HG03378 (cell line): ENCODE results near the gene HSD17B11.
A peak's percentile ranks its signal among the peaks of the same experiment; 100 is the strongest.
"Not testable (repeated sequence)": the region's sequence is repeated elsewhere in the genome, so short reads cannot be mapped to it uniquely, and the experiment has no call there.

Source experiments
- ATAC-seq: cut with Tn5 transposase; IDR thresholded peaks from one replicate; pipeline ENCODE4 v1.9.1; 2021; ENCODE audit warnings: mild to moderate bottlenecking, moderate library complexity; ENCODE audit not compliant: unreplicated experiment

Gene HSD17B11

DNA sequence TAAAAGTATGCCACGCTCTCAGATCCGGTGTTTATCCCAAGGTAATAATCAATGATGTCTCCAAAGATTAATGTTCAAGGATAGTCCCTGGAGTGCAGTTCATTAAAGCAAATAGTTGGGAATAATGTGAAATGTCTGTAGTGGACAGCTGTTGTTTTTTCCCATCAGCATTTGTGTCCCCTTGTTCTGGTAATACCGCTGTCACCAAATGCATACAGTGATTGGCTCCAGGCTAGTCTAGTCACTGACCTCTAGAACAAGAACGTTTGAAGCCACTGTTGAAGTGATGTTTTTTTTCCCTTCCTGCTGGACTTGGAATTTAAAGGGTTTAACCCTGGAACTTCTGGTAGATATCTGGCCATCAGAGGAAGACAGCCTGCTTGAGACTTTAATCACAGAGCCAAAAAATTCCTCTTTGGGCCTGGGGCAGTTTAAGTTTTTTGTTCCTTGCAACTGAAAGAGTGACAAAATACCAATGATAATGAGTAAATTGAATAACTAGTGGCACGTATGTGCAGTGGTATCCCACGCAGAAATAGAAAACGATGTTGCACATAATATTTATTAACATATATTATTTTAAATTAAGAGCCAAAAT lies 30.6 kb downstream of the HSD17B11 start:
- ATAC-seq: no peak

DNA sequence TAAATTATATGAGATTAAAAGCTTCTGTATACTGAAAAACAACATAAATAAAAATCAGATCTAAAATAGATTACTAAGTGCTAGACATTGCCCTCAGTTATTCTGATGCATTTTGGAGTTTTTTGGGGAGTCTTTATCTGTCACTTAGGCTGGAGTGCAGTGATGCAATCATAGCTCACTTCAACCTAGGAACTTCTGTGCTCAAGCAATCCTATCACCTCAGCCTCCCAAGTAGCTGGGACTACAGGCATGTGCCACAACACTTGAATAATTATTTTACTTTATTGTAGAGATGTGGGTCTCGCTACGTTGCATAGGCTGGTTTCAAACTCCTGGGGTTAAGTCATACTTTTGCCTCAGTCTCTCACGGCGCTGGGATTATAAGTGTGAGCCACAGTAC lies 31.7 kb downstream of the HSD17B11 start:
- no peak for ATAC-seq

DNA sequence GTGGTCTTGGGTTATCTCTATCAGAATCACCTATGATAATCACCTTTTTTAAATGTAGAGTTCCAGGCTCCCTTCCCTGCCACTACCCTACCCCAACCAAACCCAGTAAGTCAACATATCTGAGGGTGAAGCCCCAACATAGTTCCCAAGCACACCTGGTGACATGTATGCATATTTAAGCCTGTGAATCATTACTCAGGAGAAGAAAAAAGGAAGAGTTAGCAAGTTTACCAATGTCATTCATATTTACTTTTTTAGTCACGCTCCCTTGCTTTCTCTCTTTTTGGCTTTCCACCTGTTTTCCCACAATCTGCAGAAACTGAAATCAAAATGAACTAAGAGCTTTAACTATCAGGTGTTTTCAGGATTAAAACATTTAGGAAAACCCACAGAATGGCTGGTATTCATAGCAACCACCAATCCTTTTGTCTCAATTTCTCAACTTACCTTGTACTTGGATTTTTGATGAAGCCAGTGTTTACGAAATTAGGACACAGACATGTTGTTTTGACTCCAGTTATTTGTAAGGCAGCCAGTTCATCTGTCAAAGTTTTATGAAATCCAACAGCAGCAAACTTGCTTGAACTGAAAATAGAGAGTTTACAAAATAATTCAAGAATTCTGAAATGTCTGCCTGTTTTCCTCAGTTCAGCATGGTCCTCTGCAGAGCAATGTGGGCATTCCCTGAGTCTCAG lies 34.0 kb downstream of the HSD17B11 start:
- ATAC-seq: no peak

DNA sequence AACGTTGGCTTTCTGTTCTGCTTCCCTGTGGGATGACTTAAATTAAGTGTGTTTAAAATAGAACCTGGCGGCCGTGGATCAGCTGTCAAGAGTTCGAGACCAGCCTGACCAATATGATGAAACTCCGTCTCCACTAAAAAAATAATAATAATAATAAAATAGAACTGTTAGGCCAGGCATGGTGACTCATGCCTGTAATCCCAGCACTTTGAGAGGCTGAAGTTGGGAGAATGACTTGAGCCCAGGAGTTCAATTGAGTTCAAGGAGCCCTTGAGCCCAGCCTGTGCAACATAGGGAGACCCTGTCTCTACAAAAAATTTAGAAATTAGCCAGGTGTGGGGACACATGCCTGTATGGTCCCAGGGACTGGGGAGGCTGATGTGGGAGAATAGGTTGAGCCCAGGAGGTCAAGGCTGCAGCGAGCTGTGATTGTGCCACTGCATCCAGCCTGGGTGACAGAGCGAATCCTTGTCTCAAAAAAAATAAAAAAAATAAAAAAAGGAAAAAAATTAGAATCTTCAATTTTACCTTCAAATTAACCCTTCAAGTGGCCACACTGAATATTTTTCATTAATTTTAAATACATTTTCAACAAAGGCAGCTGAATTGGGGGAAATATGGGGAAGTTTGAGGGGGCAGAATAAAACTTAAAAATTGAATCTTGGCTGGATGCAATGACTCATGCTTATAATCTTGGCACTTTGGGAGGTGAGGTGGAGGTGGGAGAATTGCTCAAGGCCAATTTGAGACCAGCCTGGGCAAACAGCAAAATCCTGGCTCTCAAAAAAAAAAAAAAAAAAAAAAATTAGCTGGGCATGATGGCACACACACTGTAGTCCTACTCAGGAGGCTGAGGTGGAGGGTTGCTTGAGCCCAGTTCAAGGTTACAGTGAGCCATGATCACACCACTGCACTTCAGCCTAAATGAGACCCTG lies 36.6 kb downstream of the HSD17B11 start:
- ATAC-seq: no peak

GRCh38 chr4:87353592-87353991 lies 37.4 kb downstream of the HSD17B11 start:
- ATAC-seq: peak; percentile 90

GRCh38 chr4:87345139-87345538 lies 45.8 kb downstream of the HSD17B11 start:
- ATAC-seq: no peak

- no peak for ATAC-seq
These were observed 48.1 kb downstream of the HSD17B11 start for GRCh38 chr4:87342872-87343271.

DNA sequence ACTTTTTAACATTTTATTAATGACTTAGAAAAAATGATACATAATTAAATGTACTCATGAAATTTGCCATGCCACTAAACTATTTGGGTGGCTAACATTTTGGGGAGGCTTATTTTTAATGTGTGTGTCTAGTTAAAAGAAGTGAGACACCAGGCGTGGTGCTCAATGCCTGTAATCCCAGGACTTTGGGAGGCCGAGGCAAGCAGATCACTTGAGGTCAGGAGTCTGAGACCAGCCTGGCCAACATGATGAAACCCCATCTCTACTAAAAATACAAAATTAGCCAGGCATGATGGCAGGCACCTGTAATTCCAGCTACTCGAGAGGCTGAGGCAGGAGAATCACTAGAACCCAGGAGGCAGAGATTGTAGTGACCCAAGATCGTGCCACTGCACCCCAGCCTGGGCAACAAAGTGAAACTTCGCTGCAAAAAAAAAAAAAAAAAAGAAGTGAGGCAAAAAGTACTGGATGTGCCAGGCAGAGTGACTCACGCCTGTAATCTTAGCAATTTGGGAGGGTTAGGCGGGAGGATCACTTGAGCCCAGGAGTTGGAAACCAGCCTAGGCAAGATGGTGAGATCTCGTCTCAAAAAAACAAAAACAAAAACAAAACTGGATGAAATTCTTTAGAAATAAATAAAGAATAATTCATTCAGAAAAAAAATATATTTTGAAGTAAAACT lies 48.9 kb downstream of the HSD17B11 start:
- not testable (repeated sequence) for ATAC-seq

GRCh38 chr4:87339440-87339839 lies 51.5 kb downstream of the HSD17B11 start:
- no peak for ATAC-seq

DNA sequence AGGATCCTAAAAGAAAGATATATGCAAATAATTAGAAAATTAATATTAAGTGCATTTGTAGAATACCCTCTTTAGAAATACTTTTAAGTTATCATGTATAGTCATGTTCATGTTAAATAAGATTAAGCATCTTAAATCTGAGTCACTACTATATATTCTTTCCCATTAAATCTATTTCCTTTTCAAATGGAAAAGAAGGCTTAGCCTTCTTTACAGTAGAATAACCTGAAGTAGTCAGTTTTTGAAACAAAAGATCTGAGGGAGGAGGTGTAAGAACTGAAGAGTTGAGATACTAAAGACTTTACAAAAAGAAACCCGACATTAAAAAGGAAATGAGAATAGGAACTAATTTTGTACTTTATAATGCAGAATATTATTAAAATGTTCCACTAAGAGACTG lies 53.6 kb downstream of the HSD17B11 start:
- no peak for ATAC-seq

- ATAC-seq: no peak
These were observed 57.7 kb downstream of the HSD17B11 start for GRCh38 chr4:87333267-87333666.

DNA sequence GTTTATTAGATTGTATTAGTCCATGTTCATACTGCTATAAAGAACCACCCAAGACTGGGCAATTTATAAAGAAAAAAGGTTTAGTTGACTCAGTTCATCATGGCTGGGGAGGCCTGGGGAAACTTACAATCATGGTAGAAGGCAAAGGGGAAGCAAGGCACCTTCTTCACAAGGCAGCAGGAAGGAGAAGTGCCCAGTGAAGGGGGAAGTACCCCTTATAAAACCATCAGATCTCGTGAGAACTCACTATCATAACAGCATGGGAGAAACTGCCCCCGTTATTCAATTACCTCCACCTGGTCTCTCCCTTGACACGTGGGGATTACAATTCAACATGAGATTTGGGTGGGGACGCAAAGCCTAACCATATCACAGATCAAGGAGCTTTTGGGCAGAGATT lies 60.2 kb downstream of the HSD17B11 start:
- no peak for ATAC-seq

- no peak for ATAC-seq
These were observed 63.9 kb downstream of the HSD17B11 start for GRCh38 chr4:87327136-87327535.

- ATAC-seq: no peak
These were observed 64.5 kb downstream of the HSD17B11 start for GRCh38 chr4:87326460-87326859.

DNA sequence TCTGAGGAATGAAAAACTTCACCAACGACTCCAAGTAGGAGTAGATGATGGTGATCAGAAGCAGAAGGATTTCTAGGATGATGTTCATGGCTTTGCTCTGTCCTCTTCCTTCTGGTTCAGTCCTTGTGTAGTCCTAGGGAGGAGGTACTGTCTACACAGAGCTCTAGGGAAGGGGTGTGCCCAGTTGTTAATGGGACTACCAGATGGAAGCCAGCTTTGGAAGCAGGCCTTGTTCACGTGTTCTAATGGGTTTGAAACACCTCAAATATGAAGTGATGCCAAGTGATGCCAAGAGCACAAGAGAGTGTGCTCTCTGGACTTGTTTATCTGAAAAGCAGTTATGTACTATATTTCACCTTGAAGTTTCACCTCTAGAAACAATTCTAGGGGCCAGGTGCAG lies 68.2 kb downstream of the HSD17B11 start, which contains the start of gene HSD17B13:
TSS of gene HSD17B13 (minus strand) at position 129 of the 400 bp plus-strand sequence. CDS start at position 88, 41 bp downstream.
- no peak for ATAC-seq

- ATAC-seq: no peak
These were observed 69.1 kb downstream of the HSD17B11 start for GRCh38 chr4:87321888-87322287.

GRCh38 chr4:87317527-87317926 lies 73.5 kb downstream of the HSD17B11 start:
- ATAC-seq: no peak

DNA sequence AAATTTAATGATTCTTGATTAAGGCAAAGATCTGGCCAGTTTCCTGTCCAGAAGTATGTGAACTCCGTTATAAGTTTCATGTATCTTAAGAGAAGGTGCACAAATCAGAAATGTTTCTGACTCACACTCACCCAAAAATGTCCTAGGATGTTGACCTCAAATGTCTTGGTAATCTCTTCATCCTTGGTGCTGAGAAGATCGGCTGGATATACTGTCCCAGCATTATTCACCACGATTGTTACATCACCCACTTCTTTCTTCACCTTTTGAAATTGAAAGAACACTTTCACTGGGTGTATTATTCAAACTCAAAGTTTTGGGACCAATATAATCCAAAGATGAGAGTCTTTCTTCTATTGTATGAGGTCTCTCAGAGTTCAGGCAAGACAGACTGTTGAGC lies 74.0 kb downstream of the HSD17B11 start:
- ATAC-seq: no peak

GRCh38 chr4:87315000-87315399 lies 76.0 kb downstream of the HSD17B11 start:
- ATAC-seq: not testable (repeated sequence)

DNA sequence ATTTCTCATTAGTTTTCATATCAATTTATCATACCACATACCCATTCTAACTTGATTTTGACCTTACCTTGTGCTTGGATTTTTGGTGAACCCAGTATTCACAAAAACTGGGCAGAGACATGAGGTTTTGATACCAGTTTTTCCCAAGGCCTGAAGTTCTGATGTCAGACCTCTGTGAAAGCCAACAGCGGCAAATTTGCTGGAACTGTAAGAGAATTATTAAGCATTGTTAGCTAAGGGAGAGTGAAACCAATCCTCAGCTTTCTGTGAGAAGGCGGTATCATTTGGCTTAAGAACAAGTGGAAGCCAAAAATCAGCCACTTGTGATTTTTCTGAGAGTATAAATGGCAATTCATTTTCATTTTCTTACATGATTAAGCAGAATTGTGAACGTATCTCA lies 77.2 kb downstream of the HSD17B11 start:
- no peak for ATAC-seq

- no peak for ATAC-seq
These were observed 79.3 kb downstream of the HSD17B11 start for GRCh38 chr4:87311684-87312083.
